GM18508 (cell line): ENCODE data around the gene NAV2.

Experiments used
- ATAC-seq: cut with Tn5 transposase; IDR thresholded peaks from one replicate; pipeline ENCODE4 v1.9.1; 2021; ENCODE audit warnings: moderate number of reproducible peaks; ENCODE audit not compliant: insufficient read depth, unreplicated experiment

Gene NAV2

DNA sequence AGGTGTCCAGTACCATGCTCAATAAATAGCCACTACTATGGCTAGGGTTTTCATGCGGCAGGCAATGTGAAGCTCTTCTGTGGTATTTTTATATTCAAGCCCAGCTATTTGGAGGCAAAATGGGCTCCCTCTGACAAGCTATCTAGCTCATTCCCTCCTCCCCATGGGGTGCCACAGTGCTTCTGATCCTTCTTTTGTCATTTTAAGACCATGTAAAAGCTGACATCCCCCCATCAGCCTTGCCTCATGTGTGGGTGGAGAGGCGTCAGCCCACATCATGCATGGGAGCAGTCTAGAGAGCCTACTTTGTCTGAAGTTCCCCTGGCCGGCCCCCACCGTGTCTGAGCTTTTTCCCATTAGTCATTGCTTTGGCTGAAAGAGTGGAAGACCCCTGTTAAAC, 59.8 kb downstream of the NAV2 start:
- no peak for ATAC-seq

DNA sequence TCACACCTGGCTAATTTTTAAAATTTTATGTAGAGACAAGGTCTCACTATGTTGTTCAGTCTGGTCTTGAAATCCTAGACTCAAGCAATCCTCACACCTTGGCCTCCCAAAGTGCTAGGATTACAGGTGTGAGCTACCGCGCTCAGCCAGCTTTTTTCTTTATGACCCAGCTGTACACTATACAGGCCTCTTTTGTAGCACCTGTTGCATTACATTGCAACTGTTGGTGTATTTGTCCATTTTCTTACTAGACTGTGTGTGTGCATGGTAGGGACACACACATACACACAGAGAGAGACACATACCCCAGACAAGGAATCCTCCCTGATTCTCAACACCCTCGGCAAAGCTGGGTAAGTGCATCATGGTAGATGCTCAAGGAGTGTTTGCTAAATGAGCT, 61.7 kb downstream of the NAV2 start:
- no peak for ATAC-seq

DNA sequence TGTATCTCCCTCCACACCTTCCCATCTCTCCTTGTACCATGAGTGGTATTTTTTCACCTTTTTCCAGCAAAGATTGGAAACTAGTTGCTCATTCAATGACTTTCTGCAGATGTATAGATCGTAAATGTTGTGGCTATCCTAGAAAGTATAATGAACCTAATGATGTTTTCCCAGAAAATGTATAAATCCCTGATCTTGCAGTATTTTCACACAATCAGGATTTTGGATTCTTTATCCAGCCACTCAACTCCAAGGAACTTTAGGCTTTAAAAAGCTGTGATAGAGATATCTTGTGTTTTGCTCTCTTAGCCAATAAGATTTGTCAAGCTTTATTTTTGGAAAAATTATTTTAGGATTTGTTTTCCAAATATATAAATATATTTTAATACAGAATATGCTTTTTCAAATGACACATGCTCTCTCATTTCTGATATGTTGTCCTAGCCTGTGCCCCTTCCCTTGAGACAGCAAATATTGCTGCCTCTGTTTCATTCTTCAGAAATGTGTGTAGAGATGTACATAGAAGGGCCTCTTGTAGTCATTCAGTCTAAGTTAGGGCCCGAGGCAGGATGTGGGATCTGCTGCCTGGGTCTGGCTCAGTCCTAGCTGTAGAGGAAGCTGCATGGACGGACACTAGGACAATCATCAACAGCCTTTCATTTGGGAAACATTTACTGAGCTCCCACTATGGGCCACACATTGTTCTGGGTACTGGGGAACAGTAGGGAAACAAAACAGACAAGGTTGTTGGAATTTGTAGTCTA, 62.4 kb downstream of the NAV2 start:
- ATAC-seq: no peak

DNA sequence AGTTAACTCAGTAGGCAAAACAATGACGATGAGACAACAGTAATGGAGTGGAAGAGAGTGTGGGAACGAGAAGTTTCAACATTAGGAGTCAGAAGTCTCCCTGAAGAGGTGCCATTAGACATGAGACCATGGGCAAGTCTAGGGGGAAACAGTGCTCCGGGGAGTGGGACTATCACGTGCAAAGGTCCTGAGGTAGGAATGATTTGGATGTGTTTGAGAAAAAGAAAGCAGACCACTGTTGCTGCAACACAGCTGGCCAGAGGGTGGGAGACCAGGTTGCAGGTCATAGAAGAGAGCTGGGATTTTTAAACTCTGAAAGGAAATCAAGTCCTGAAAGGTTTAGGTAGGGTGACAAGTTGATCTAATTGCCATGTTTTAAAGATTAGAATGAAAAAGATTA, 63.0 kb downstream of the NAV2 start:
- no peak for ATAC-seq

DNA sequence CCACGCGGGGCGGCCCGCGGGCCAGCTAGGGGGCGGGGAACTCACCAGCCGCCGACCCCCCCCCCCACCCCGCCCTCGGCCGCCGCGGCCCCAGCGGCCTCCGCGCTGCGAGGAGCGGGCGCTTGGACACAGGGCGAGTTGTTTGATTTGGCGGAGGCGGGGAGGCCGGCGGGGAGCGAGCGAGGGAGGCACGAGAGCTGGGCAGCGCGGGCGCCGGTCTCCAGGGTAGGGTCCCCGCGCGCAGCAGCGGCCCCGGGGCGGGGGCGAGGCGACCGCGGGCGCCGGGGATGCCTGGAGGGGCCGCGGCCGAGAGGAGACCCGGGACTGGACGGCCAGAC, 64.4 kb downstream of the NAV2 start:
- ATAC-seq: no peak

DNA sequence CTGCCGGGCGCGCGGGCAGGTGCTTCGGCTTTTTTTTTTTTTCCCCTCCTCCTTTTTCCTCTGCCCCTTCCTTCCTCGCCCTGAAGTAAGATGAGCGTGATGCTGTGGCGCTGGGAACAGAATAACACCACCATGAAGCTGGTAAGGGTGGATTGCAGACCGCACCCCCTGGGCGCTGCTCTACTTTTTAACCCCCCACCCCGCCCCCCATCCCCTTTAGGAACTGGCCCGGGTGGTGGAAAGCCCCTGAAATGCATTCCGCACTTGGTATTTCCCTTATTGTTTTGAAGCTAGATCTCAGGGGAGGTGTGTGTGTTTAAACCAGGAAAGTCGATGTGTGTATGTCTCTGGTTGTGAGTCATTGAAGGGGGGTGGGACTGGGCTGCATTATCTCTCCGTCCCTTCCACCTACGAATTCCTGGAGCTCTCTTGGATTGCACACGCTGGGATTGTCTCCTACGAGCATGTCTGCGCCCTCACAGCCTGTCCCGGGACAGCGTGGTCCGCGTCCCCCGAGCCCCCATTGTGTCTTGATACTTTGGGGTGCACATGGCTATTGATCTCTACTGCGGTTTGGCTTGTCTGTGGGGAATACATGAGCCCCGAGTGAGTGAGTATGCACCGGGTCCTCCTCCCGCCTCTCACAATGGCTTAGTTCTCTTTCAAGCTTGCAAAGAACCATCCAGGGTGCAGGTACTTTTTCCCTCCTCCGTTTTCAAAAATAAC, 64.9 kb downstream of the NAV2 start:
- peak; percentile 64 for ATAC-seq

DNA sequence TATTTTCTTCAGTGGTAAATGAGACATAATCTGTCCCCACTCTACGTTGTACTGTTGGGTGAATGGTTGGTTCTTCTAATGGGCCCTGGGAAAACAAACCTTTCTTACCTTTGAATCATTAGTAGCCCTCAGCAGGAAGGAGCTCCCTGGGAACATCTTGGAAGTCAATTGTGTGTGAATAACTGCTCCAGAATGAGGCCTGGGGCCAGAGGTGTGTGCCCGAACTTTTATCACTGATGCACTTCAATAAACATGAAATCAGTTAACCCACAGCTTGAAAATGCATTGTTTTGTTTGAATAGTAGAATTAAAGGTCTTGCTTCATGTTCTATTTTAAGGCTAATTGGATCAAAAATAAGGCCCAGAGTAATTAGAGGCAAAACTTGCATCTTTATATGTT, 67.1 kb downstream of the NAV2 start:
- no peak for ATAC-seq

DNA sequence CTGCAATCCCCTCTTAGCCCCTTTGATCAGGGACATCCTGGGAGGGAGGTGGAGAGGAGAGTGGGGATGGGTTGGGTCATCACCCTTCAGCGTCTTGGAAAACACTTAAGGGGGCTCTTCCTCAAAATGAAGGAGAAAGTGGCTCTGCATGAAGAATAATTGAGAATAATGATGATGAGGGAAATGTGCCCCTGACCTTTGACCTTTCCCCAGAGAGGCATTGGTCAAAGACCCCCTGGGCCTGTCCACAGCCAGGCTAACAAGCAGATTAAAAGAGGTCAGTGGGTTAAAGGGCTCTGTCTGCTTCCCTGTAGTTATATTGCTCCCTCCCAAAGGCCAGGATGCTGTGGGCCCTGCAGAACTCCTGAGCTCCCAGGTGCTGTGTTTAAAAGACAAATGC, 68.7 kb downstream of the NAV2 start:
- no peak for ATAC-seq

DNA sequence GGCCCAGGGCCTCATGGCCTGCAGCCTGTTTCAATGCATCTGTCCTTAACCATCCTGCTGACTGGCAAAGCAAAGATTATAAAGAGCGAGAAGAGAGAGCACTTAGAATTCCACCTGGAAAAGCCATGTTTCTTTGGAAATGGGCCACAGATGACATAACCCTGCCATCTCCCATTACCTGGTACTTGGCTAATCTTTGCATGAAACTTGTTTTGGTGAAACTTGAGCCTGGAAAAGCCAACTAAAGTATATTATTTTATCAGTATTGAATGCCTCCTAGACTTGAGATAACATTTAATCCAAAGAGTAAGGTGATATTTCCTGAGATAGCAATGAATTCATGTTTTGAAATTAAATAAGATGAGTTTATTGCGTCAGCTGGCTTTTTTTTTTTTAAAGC, 72.6 kb downstream of the NAV2 start:
- no peak for ATAC-seq

DNA sequence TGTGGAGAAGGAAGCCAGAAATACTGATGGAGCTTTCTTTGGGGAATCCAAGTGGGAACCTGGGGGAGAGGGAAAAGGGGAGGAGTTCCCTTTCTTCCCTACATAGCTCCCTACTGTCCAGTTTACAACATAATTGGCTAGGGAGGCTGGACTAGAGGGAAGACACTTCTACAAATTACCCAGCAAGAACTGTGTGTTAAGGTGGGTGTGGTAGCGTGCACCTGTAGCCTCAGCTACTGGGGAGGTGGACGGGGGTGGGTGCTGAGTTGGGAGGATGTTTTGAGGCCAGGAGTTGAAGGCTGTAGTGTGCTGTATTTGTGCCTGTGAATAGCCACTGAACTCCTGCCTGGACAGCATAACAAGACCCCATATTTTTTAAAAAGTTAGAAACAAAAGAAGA, 74.0 kb downstream of the NAV2 start:
- no peak for ATAC-seq

DNA sequence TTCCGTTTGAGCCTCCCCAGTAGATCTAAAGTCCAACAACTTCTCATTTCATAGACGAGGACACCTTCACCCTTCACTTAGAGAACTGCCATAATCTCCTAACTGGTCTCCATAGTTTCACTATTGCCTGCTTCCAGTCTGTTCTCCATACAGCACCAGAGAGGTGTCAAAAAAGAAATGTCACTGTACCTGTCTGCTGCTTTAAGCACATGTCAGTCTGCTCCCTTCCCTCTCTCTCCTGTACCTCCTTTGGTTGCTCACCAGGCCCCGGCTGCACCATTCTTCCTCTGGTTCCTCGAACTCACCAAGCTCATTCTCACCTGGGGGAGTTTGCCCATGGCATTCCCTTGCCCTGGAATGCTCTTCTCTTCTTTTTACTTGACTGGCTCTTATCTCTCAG, 75.8 kb downstream of the NAV2 start:
- ATAC-seq: no peak

DNA sequence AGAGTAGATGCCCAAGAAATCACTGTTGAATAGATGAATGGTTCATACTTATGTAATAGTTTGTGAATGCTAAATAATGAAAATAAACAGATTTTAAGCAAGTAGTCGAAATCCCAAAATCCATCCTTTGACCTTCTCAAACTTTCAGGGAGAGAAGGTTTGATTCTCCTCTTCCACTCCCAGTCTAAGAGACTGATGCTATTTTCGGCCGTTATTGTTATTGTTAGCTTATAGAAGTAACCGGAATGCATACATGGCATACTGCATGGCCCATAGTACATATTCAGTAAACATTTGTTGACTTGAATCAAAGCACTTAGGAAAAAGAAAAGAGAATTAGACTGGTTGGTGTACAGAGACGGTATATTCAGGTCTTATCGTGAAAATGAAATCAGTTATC, 76.6 kb downstream of the NAV2 start:
- no peak for ATAC-seq

DNA sequence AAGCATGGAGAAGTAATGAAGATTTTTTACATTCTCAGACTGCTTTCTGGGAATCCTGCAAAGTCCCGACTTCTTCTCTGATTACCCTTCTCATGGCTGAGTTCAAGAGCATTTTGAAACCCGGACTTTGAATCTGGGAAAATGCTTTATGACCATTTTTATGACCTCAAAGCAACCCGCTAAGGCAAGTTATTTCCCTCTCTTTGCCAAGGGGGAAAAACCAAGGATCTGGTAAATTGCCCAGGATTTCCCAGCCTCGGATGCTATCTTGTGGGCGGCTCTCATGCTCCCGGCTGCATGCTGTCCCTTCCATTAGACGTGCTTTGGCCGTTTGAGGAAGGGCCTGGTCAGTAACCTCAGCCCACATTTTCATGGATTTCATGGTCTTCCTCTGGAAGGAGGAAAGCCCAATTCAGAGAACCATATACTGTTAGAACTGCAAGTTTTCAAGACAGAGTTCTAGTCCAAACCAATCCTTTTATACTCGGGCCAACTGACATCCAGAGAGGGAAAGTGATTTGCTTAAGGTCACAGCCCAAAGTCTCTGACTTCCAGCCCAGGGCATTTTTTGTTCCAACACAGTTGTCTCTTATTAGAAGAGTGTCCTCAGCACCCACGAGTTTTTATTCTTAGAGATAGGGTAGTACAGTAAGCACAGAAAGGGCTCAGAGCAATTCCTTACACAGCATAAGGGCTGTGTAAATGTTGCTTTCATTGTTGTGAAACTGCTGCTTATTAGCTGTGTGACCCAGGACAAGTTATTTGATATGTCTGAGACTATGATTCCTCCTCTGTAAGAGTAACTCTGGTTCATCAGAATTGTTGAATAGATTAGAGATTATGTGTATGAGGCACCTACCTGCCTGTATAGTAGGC, 77.4 kb downstream of the NAV2 start:
- no peak for ATAC-seq

DNA sequence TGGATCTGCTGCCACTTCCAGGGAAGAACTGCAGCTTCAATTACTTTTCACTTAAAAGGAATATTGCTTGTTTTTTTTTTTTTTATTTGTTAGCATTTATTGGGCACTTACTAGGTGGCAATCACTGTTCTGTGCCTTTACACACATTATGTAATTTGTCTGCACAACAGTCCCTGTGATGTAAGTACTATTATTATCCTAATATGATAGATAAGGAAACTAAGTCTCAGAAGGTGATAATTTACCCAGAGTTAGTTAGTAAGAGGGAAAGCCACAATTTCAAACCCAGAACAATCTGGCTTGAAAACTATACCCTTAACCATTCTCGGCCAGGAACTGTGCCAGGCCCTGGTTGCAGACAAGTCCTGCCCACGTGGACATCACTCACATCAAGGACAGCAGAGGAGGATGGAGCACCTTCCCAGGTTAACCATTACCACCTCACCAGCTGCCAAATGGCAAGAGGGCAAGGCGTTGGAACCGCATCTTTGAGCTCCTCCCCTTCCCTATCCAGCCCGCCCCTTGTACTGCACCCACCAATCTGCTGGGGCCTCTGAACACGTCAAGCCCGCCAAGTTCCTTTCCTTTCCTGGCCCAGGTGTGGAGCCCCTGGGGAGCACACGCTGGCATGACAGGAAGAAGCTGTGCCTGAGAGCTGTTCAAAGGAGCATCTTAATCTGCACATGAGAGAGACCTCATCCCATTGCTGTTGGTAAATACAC, 78.4 kb downstream of the NAV2 start:
- peak; percentile 40 for ATAC-seq

DNA sequence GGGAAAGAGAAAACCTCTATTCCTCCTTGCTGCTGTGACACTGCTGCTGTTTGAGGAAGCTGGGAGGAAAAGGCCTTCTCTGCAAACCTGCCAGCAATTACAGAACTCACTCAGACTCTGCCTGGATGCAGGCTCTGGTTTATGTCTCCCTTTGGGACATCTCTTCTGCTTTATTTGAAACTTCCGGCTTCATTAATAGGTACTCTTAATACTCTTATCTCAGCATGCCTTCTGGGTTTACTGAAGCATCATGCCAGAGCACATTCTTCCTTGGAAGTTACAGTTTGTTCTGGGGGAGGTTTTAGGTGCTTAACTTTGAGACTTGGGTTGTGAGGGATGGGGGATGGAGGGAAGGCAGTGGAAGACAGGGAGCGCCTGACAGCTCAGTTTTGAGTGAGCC, 79.9 kb downstream of the NAV2 start:
- no peak for ATAC-seq

DNA sequence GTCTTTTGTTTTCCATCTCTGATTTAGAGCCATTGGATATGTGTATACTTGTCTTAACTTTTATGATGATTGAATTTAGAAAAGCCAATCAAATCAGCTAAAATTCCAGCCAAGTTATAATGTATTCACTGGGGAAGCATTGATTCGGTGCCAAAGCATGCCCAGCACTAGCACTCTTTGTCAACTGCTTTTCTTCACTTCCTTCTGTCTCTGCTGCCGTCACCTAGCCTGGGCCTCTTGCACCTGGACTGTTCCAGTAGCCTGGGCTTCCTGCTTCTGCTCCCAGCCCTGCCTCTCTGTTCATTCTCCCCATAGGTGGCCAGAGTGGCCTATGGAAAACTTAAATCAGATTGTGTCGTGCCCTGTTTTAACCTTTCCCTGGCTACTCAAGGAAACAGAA, 80.7 kb downstream of the NAV2 start:
- ATAC-seq: no peak

DNA sequence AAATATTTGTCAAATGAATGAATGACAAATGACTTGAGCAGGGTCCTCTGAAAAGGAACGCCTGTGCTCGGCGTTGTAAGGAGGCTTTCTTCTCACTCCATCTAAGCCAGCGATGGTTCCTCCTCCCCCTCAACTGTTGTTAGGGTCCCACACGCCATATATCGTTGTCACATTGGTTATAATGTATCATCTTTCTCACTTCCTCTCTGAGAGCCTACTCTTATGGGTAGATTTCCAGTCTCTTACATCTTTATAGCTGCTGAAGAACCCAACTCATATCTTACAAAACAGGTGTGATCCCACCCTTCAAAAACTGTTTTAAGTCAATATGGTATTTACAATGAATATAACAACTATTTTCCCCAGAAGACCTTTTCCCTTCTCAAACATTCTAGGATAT, 81.5 kb downstream of the NAV2 start:
- no peak for ATAC-seq

DNA sequence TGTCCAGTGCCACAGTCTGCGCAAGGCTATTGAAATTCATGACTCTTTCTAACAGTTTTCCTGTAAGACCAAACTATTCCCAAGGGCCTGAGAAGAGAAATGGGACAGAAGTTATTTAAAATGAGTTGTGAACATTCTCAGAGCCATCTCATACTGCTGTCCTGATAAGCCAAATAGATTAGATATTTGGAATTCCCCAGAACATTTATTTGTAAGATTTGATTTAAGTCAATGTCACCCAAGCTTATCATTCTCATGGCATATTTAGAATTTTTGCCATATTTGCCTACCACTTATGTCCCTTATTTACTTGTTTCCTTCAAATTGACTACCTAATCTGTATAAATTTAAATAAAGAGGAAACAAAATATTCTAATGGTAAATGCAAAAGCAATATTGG, 82.4 kb downstream of the NAV2 start:
- no peak for ATAC-seq

DNA sequence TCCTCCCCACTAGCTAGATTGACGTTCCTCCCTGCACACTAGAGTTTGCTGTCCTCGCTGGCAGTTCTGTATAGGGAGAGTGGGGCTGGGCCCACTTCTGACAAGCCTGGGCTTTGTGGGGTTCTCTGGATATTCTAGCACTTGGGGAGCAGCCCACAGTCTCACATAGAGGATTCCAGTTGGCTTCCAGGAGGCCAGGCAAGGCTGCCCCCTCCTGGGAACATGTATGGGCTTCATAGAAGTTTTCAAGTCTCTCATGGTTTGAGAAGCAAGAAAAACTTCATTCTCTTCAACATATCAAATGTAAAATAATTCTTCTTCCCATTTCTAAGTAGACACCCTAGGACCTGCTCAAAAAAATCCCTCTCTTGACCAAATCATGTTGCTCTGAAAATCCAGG, 87.5 kb downstream of the NAV2 start:
- no peak for ATAC-seq

DNA sequence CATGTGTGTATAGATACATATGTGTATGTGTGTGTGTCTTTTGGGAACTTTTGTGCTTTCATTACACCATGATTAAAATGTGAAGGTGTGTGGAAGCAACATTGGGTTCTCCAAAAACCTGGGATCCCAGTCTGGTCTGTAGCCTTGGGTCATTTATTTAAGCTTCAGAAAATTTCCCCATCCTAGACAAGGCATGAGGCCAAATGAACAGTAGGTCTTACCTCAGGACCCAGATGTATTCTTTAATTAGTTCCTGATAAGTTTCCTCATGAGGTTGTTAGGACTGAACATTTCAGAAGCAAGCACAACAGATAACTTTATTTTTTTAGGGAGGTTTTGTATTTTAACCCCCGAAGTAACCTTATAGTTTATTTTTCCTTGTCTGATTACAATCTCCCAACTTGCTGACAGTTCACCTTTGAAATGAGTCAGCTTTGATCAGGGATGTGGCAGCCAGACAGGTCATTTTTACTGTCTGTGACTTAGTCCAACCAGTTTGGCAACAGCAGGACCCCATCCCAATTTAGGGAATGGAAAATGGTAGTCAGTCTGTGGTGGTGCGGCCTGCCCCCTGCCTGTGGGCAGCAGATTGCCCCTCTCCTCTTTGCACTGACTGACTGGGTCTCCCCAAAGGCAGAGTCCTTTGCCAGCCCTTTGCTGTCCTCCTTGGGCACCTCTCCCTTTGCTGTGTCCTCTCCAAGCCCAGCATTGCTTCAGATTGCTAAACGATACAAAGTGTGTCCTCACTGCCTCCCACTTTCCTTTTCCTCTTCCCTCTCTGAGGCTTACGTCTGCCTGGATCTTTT, 88.3 kb downstream of the NAV2 start:
- no peak for ATAC-seq
